Psoas muscle (tissue), 8 donors: ENCODE data around the gene BRMS1L. TPM values are rescaled to one million over a fixed set of nuclear protein-coding genes. Genes with fewer than 3 reads are reported as not detected.
A peak's percentile ranks its signal among the peaks of the same experiment; 100 is the strongest.

Experiments used
- ATAC-seq, 4 donors: fragments of 200-7000 bp; cut with Tn5 transposase; one replicate each; pipeline ENCODE4 v1.9.1; 2020; ENCODE audit warnings: moderate library complexity in 3 of 4, mild to moderate bottlenecking in 2 of 4
- DNase-seq, 2 donors: peaks; one replicate each; pipeline ENCODE4 v3.0.0-alpha.2; 2020
- H3K27ac ChIP-seq: fragments of 200-600 bp; one replicate; pipeline ENCODE4 v1.8.0; 2022
- H3K27me3 ChIP-seq, 3 donors: fragments of 200-600 bp in 1 of 3; one replicate each; pipeline versions ENCODE4 v1.6.1 to v1.8.0; 2013 to 2022; ENCODE audit warnings: low read length in 2 of 3, mild to moderate bottlenecking in 2 of 3, moderate library complexity in 1 of 3; ENCODE audit not compliant: insufficient read depth in 3 of 3
- H3K36me3 ChIP-seq, 2 donors: fragments of 200-600 bp in 1 of 2; one replicate each; pipeline versions ENCODE4 v1.6.1 to v1.8.0; 2013 to 2022; ENCODE audit warnings: low read depth in 1 of 2, mild to moderate bottlenecking in 1 of 2, moderate library complexity in 1 of 2; ENCODE audit not compliant: insufficient read depth in 1 of 2
- H3K4me1 ChIP-seq: fragments of 200-600 bp; one replicate; pipeline ENCODE4 v1.8.0; 2022
- H3K4me3 ChIP-seq: fragments of 200-600 bp; one replicate; pipeline ENCODE4 v1.8.0; 2022; ENCODE audit warnings: mild to moderate bottlenecking
- H3K9me3 ChIP-seq: fragments of 200-600 bp; one replicate; pipeline ENCODE4 v1.8.0; 2022
- WGBS, 3 donors: extraction: QIAGEN DNeasy Blood & Tissue Kit; methylation state at CpG; one replicate each; pipeline versions ENCODE4 v1.1.6 to v1.1.7; 2013; 5-methylcytosine and 5-hydroxymethylcytosine counted together
- intact Hi-C, 2 donors: fragments of 100-400 bp; cut with DNase I; formaldehyde crosslinking; loops; one replicate each; pipeline versions ENCODE4 v1.11.0 to v1.14.2; 2022
- polyA plus RNA-seq, 3 donors: library from polyadenylated mRNA; stranded (reverse); fragments of 200-250 nt; gene quantifications; one replicate each; pipeline ENCODE4 v1.2.3, GENCODE V29; 2013
- total RNA-seq, 4 donors: library from RNA; stranded (reverse); fragmentation: NEBNext Ultra II Directional in 2 of 4; extraction: Animal tissue kit (Norgen Biotek cat#: 25700) in 2 of 4; gene quantifications; one replicate each; pipeline versions ENCODE4 v1.2.1 to v1.2.4, GENCODE V29; 2021 to 2023
- TF ChIP-seq, protein P1 (sequence below): fragments of 200-600 bp; IDR thresholded peaks from one replicate; pipeline ENCODE4 v1.8.0; 2022; ENCODE audit warnings: antibody characterized with exemption
- donor health status: healthy with polysubstance abuse.
- donor health status: DM: no; HTN: no; CAD: no; lungs with moderate emphysema.
- donor health status: Bipolar disorder and iron deficiency.
- donor health status: healthy.
- donor health status: DM: yes; HTN: yes; CAD: no.
- donor health status: DM: no; HTN: no; CAD: no.
- donor health status: DM: no; HTN: no; CAD: no.
- donor health status: DM: yes; HTN: yes; CAD: no.

BRMS1L gene
- total and polyA plus RNA-seq, 7 donors: 5.3 to 15.9 (median 9.5) TPM

DNA sequence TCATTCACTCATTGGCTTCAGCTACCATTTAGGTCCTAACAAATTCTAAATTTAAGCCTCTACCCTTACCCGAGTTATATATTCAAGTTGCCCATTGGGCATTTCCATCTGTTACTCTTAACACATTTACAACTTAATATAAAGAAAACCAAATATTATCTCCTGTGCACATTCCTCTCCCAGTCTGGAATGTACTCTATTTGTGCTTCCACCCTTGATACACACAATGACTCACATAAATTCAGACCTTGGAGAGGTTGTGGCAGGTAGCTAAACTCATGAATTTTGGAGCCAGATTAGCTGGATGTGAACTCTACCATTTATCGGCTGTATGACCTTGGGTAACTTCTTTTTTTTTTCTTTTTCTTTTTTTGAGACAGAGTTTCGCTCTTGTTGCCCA is 51.1 kb downstream of the BRMS1L start:
- no peak for DNase-seq
- Histone ChIP-seq H3K27ac (no peak overlapping the region), H3K36me3 (peaks cover 0 to 12% of the 10 kb centered on the region in 2 donors), H3K4me3 (no peak overlapping the region), H3K9me3 (no peaks in the 10 kb centered on the region), H3K4me1 (peaks cover 10% of the 10 kb centered on the region), H3K27me3 (no peaks in the 10 kb centered on the region)
- WGBS, 3 donors: 92 to 97% (median 92%) methylated on average over 3 of the region's 3 CpGs
- TF ChIP-seq, protein P1, sequence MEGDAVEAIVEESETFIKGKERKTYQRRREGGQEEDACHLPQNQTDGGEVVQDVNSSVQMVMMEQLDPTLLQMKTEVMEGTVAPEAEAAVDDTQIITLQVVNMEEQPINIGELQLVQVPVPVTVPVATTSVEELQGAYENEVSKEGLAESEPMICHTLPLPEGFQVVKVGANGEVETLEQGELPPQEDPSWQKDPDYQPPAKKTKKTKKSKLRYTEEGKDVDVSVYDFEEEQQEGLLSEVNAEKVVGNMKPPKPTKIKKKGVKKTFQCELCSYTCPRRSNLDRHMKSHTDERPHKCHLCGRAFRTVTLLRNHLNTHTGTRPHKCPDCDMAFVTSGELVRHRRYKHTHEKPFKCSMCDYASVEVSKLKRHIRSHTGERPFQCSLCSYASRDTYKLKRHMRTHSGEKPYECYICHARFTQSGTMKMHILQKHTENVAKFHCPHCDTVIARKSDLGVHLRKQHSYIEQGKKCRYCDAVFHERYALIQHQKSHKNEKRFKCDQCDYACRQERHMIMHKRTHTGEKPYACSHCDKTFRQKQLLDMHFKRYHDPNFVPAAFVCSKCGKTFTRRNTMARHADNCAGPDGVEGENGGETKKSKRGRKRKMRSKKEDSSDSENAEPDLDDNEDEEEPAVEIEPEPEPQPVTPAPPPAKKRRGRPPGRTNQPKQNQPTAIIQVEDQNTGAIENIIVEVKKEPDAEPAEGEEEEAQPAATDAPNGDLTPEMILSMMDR: no peak
- ATAC-seq: no peak
- intact Hi-C loops: no loop called here

DNA sequence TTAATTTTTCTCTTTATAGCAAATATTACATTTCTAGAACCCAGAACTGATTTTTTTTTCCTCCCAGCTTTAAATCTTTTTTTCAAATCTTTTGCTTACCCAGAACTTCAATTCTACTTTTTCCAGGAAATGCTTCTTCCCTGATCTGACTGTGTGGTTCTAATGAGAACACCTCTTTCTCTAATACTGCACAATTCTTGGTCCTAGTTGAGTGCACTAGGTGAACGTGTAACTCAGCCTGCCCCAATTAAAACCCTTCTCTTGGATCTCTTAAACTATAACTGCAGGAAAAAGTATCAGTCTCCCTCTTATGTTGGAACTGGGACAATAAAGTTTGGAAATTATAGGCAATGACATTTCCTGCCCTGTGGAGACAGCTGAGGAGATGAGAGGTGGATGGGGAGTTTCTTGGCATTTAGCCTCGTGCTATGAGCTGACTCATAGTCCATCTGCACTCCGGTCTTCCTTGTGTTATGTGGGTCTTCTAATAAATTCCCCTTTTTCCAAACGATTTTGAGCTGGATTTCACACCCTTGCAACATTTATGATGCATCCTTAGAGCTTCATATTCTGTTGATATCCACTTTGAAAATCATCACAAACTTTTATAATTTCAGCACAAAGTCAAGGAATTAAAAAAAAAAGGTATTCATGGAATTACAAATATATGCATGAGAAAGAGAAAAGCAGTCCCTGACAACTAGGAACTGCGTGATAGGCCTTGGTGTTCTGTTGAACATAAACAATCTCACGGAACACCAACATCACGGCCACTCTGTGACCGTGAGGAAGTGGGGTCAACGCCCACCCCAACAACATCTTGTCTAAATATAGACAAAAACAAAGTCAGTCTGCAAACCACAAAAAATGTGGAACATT is 52.4 kb downstream of the BRMS1L start:
- no peaks in the 10 kb centered on the region for H3K27me3 ChIP-seq
- no peak overlapping the region for H3K4me3 ChIP-seq
- H3K36me3 ChIP-seq: peaks cover 0 to 12% of the 10 kb centered on the region in 2 donors
- peak; percentile 60 to 85 (median 74) for ATAC-seq
- TF ChIP-seq, protein P1: no peak
- peaks cover 10% of the 10 kb centered on the region for H3K4me1 ChIP-seq
- DNase-seq: peak in 1 of 2 donors; percentile 19
- H3K9me3 ChIP-seq: no peaks in the 10 kb centered on the region
- intact Hi-C loops: no loop called here
- WGBS, 3 donors: 33 to 35% (median 34%) methylated on average over 9 of the region's 9 CpGs
- H3K27ac ChIP-seq: peak overlapping the region; percentile 16

DNA sequence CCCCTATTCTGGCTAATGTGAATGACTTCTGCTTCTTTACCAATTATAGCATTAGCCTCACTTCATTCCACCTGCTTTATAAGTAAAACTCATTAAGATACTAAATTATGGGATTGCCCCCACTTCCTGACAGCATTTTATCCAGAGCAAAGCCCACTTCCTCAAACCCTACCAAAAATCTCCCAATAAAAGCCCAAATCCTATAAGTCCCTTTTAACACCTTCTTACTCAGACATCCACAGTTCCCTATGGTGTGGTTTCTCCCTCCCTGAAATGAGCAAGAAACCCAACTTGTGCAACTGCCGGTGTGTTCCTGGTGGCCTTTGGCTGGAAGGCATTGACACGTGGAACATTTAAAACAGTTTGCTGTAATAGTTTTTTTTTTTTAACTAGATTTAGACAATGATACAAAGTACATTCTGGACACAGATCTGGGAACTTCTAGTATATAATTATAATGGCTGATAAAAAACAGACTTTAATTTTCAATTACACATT is 53.1 kb downstream of the BRMS1L start:
- Histone ChIP-seq H3K4me3 (no peak overlapping the region), H3K27ac (peak overlapping the region; percentile 16), H3K36me3 (peaks cover 0 to 12% of the 10 kb centered on the region in 2 donors), H3K27me3 (no peaks in the 10 kb centered on the region), H3K4me1 (peaks cover 10% of the 10 kb centered on the region), H3K9me3 (no peaks in the 10 kb centered on the region)
- TF ChIP-seq, protein P1: no peak
- DNase-seq (no peak), ATAC-seq (no peak)
- intact Hi-C loops: no loop called here
- WGBS, 3 donors: 33 to 56% (median 37%) methylated on average over 2 of the region's 2 CpGs

DNA sequence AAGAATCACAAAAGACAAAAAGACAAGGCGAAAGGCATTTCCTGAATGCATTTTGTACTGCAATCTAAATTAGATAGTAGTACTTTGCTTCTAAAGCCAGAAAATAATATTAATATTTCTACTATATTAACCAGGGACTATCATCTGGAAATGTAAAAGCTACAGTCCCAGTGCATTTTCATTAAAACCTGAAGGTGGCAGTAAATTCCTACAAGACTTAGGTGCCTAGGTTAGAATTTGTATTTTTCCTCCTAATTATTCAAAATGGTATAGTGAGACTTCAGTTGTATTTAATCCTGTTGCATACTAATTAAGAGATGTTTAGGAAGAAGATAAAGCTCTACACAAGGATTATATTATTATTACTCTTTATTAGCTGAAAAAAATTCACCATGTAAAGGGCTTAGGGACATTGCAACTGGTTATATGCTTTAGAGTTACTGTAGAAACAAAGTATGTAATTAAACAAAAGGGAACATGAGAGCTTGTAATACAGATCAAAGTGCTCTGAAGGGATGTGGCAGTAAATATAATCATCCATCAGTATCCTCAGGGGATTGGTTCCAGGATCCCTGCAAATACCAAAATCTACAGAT is 53.6 kb downstream of the BRMS1L start:
- Histone ChIP-seq H3K27me3 (no peaks in the 10 kb centered on the region), H3K27ac (no peak overlapping the region), H3K4me1 (peaks cover 10% of the 10 kb centered on the region), H3K36me3 (peaks cover 0 to 12% of the 10 kb centered on the region in 2 donors), H3K9me3 (no peaks in the 10 kb centered on the region), H3K4me3 (no peak overlapping the region)
- DNase-seq: no peak
- TF ChIP-seq, protein P1: peak; percentile 24
- intact Hi-C loops: loop anchor here in 1 of 2 donors (10.0 kb wide), 1 partner anchor 675 kb away; no protein-coding TSS in a partner anchor
- 84 to 94% (median 93%) methylated on average over 1 of the region's 1 CpG for WGBS, 3 donors
- no peak for ATAC-seq
